Liver (tissue), 3 donors: ENCODE measurements around the gene WSCD2.

Experiments used
- CTCF ChIP-seq: fragments of 150-350 bp; IDR thresholded peaks from 2 replicates; pipeline ENCODE4 v1.5.1; 2017; ENCODE audit warnings: improper control_type of control experiment, low read depth, low read length; ENCODE audit not compliant: missing input control
- FOXA1 ChIP-seq: IDR thresholded peaks from 2 replicates; pipeline ENCODE4 v1.6.1; 2016; ENCODE audit warnings: antibody characterized with exemption
- GABPA ChIP-seq, 2 donors: IDR thresholded peaks in 1 of 2; conservative IDR thresholded peaks in 1 of 2; 2 replicates each; pipeline ENCODE4 v1.6.1; 2016; ENCODE audit warnings: antibody characterized with exemption in 2 of 2, mild to moderate bottlenecking in 1 of 2, moderate library complexity in 1 of 2
- RAD21 ChIP-seq, 2 donors: IDR thresholded peaks; 2 replicates each; pipeline ENCODE4 v1.6.1; 2016; ENCODE audit warnings: antibody characterized with exemption in 2 of 2, mild to moderate bottlenecking in 2 of 2
- SP1 ChIP-seq: IDR thresholded peaks from 2 replicates; pipeline ENCODE4 v1.6.1; 2018; ENCODE audit warnings: antibody characterized with exemption, mild to moderate bottlenecking
- TF ChIP-seq, protein P1 (sequence below): IDR thresholded peaks from 2 replicates; pipeline ENCODE4 v1.6.1; 2016; ENCODE audit warnings: antibody characterized with exemption, mild to moderate bottlenecking
- TF ChIP-seq, protein P2 (sequence below): IDR thresholded peaks from 2 replicates; pipeline ENCODE4 v1.6.1; 2016; ENCODE audit warnings: antibody characterized with exemption
- donor health status: healthy.
- donor health status: healthy.

DNA sequence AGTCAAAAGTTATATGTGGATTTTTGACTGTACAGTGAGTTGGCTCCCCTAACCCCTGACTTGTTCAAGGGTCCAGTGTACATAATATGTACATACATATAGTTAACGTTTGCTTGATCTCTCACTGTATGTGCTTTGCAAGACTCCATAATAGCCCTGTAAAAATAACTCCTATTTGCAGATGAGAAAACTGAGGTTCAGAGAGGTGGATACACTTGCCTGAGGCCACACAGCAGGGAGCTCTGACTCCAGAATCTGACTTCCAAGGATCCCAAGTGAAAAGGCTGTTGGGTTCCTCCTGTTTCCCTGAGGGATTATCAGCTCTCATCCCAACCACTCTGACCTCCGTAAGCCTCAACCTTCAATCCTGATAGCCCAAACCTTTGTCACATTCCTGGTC, 168.3 kb downstream of the WSCD2 start:
- TF ChIP-seq CTCF = no peak
- TF ChIP-seq, protein P1, sequence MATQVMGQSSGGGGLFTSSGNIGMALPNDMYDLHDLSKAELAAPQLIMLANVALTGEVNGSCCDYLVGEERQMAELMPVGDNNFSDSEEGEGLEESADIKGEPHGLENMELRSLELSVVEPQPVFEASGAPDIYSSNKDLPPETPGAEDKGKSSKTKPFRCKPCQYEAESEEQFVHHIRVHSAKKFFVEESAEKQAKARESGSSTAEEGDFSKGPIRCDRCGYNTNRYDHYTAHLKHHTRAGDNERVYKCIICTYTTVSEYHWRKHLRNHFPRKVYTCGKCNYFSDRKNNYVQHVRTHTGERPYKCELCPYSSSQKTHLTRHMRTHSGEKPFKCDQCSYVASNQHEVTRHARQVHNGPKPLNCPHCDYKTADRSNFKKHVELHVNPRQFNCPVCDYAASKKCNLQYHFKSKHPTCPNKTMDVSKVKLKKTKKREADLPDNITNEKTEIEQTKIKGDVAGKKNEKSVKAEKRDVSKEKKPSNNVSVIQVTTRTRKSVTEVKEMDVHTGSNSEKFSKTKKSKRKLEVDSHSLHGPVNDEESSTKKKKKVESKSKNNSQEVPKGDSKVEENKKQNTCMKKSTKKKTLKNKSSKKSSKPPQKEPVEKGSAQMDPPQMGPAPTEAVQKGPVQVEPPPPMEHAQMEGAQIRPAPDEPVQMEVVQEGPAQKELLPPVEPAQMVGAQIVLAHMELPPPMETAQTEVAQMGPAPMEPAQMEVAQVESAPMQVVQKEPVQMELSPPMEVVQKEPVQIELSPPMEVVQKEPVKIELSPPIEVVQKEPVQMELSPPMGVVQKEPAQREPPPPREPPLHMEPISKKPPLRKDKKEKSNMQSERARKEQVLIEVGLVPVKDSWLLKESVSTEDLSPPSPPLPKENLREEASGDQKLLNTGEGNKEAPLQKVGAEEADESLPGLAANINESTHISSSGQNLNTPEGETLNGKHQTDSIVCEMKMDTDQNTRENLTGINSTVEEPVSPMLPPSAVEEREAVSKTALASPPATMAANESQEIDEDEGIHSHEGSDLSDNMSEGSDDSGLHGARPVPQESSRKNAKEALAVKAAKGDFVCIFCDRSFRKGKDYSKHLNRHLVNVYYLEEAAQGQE = no peak
- no peak for TF ChIP-seq SP1
- TF ChIP-seq RAD21 (IDR thresholded peaks at IDR 0.05) = no peak
- no peak for TF ChIP-seq FOXA1
- TF ChIP-seq GABPA (IDR thresholded peaks at IDR 0.05 in 1 of 2, conservative IDR thresholded peaks at IDR 0.05 in 1 of 2) = no peak
- TF ChIP-seq, protein P2, sequence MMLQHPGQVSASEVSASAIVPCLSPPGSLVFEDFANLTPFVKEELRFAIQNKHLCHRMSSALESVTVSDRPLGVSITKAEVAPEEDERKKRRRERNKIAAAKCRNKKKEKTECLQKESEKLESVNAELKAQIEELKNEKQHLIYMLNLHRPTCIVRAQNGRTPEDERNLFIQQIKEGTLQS = no peak
